Astrocyte (in vitro differentiated cells and primary cell): ENCODE data around the gene PTPN3. TPM values are rescaled to one million over a fixed set of nuclear protein-coding genes. Genes with fewer than 3 reads are reported as not detected.

ENCODE experiments used
- DNase-seq: peaks from one replicate; pipeline ENCODE4 v3.0.0-alpha.2; 2010; ENCODE audit warnings: low read depth
- FAIRE-seq: peaks from 2 replicates; lab custom pipeline; 2011; peaks lifted over from hg19 to GRCh38; lab: Jason Lieb, UNC
- H2AFZ ChIP-seq: 2 replicates; pipeline ENCODE4 v1.6.0; 2012; ENCODE audit warnings: low read depth, low read length, inconsistent platforms
- H3K27ac ChIP-seq: 2 replicates; pipeline ENCODE4 v1.5.1; 2011; ENCODE audit warnings: low read depth, low read length, inconsistent platforms
- H3K27me3 ChIP-seq: 2 replicates; pipeline ENCODE4 v1.6.0; 2011; ENCODE audit warnings: low read length, inconsistent platforms; ENCODE audit not compliant: insufficient read depth
- H3K36me3 ChIP-seq: 2 replicates; pipeline ENCODE4 v1.5.1; 2011; ENCODE audit warnings: low read length, inconsistent platforms; ENCODE audit not compliant: insufficient read depth
- H3K4me1 ChIP-seq: 2 replicates; pipeline ENCODE4 v1.5.1; 2011; ENCODE audit warnings: low read length, inconsistent platforms; ENCODE audit not compliant: insufficient read depth
- H3K4me2 ChIP-seq: 2 replicates; pipeline ENCODE4 v1.6.0; 2012; ENCODE audit warnings: low read length, inconsistent platforms
- H3K4me3 ChIP-seq: 2 replicates; pipeline ENCODE4 v1.5.1; 2011; ENCODE audit warnings: low read depth, mild to moderate bottlenecking, low read length, inconsistent platforms; ENCODE audit not compliant: insufficient read depth
- H3K79me2 ChIP-seq: 2 replicates; pipeline ENCODE4 v1.6.0; 2012; ENCODE audit warnings: mild to moderate bottlenecking, low read length, inconsistent platforms; ENCODE audit not compliant: insufficient read depth
- H3K9ac ChIP-seq: 2 replicates; pipeline ENCODE4 v1.6.0; 2012; ENCODE audit warnings: mild to moderate bottlenecking, low read length, inconsistent platforms
- H3K9me3 ChIP-seq: 2 replicates; pipeline ENCODE4 v1.5.1; 2012; ENCODE audit warnings: low read depth, mild to moderate bottlenecking, low read length, inconsistent platforms; ENCODE audit not compliant: insufficient read depth
- H4K20me1 ChIP-seq: 2 replicates; pipeline ENCODE4 v1.6.0; 2012; ENCODE audit warnings: low read length, inconsistent platforms; ENCODE audit not compliant: insufficient read depth
- H3K27ac Mint-ChIP-seq: one replicate; pipeline ENCODE4 v1.8.0; 2021; ENCODE audit warnings: mild to moderate bottlenecking, mixed read lengths; ENCODE audit not compliant: unreplicated experiment
- H3K27me3 Mint-ChIP-seq: one replicate; pipeline ENCODE4 v1.8.0; 2021; ENCODE audit warnings: low read depth, mixed read lengths; ENCODE audit not compliant: unreplicated experiment
- H3K36me3 Mint-ChIP-seq: one replicate; pipeline ENCODE4 v1.8.0; 2021; ENCODE audit warnings: low read depth, mixed read lengths; ENCODE audit not compliant: unreplicated experiment
- H3K4me1 Mint-ChIP-seq: one replicate; pipeline ENCODE4 v1.8.0; 2021; ENCODE audit warnings: low read depth, mixed read lengths; ENCODE audit not compliant: unreplicated experiment
- H3K4me3 Mint-ChIP-seq: one replicate; pipeline ENCODE4 v1.8.0; 2021; ENCODE audit warnings: mild to moderate bottlenecking, moderate library complexity, mixed read lengths; ENCODE audit not compliant: unreplicated experiment
- H3K9me3 Mint-ChIP-seq: one replicate; pipeline ENCODE4 v1.8.0; 2021; ENCODE audit warnings: mild to moderate bottlenecking, mixed read lengths; ENCODE audit not compliant: unreplicated experiment
- CTCF ChIP-seq: IDR thresholded peaks from 2 replicates; pipeline ENCODE4 v1.5.1; 2011; ENCODE audit warnings: low read depth, mild to moderate bottlenecking, inconsistent platforms, low read length, moderate library complexity; ENCODE audit not compliant: insufficient read depth
- EZH2 ChIP-seq: IDR thresholded peaks from 2 replicates; pipeline ENCODE4 v1.6.1; 2012; ENCODE audit warnings: mild to moderate bottlenecking, low read length, inconsistent platforms; ENCODE audit not compliant: insufficient read depth
- total RNA-seq: library from RNA; stranded (reverse); gene quantifications from 2 replicates; pipeline ENCODE4 v1.2.1, GENCODE V29; 2021

The PTPN3 gene
- total RNA-seq, 1 donor from 2014 or later = 1.1 TPM

GRCh38 chr9:109427886-109428285 is 70.2 kb downstream of the PTPN3 start:
- FAIRE-seq = no peak
- Histone ChIP-seq H3K27me3 (no peaks in the 10 kb centered on the region), H3K9me3 (no peaks in the 10 kb centered on the region), H3K9ac (no peak overlapping the region), H3K4me3 (no peak overlapping the region), H4K20me1 (no peaks in the 10 kb centered on the region), H3K27ac (no peak overlapping the region), H2AFZ (no peak overlapping the region), H3K36me3 (no peaks in the 10 kb centered on the region), H3K79me2 (no peaks in the 10 kb centered on the region), H3K4me2 (no peak overlapping the region), H3K4me1 (no peaks in the 10 kb centered on the region)
- Mint-ChIP-seq H3K27ac (no peak overlapping the region), H3K27me3 (peaks cover 12% of the 10 kb centered on the region), H3K36me3 (no peaks in the 10 kb centered on the region), H3K4me3 (no peak overlapping the region), H3K4me1 (no peaks in the 10 kb centered on the region), H3K9me3 (no peaks in the 10 kb centered on the region)
- TF ChIP-seq CTCF (no peak), EZH2 (no peak)
- DNase-seq = no peak

- Histone ChIP-seq H3K79me2 (no peaks in the 10 kb centered on the region), H3K4me1 (no peaks in the 10 kb centered on the region), H3K4me2 (no peak overlapping the region), H4K20me1 (no peaks in the 10 kb centered on the region), H3K36me3 (no peaks in the 10 kb centered on the region), H3K4me3 (no peak overlapping the region), H2AFZ (no peak overlapping the region), H3K9ac (no peak overlapping the region), H3K27ac (no peak overlapping the region), H3K9me3 (no peaks in the 10 kb centered on the region), H3K27me3 (no peaks in the 10 kb centered on the region)
- no peaks in the 10 kb centered on the region for H3K36me3 Mint-ChIP-seq
- peaks cover 12% of the 10 kb centered on the region for H3K27me3 Mint-ChIP-seq
- no peak for TF ChIP-seq CTCF
- TF ChIP-seq EZH2 = no peak
- no peaks in the 10 kb centered on the region for H3K9me3 Mint-ChIP-seq
- DNase-seq (no peak), FAIRE-seq (no peak)
- no peak overlapping the region for H3K4me3 Mint-ChIP-seq
- H3K27ac Mint-ChIP-seq = no peak overlapping the region
- no peaks in the 10 kb centered on the region for H3K4me1 Mint-ChIP-seq
These were observed 71.3 kb downstream of the PTPN3 start for GRCh38 chr9:109426626-109427402.

GRCh38 chr9:109424618-109425017 is 73.5 kb downstream of the PTPN3 start:
- no peak for TF ChIP-seq EZH2
- no peak for TF ChIP-seq CTCF

More at GRCh38 chr9:109424618-109425017, 73.5 kb downstream of the PTPN3 start:
- Histone ChIP-seq H3K4me3 (no peak overlapping the region), H4K20me1 (no peaks in the 10 kb centered on the region), H3K9ac (no peak overlapping the region), H3K27me3 (no peaks in the 10 kb centered on the region), H3K79me2 (no peaks in the 10 kb centered on the region), H3K36me3 (no peaks in the 10 kb centered on the region), H3K27ac (no peak overlapping the region), H3K9me3 (no peaks in the 10 kb centered on the region), H2AFZ (no peak overlapping the region), H3K4me2 (no peak overlapping the region), H3K4me1 (no peaks in the 10 kb centered on the region)
- Mint-ChIP-seq H3K36me3 (no peaks in the 10 kb centered on the region), H3K27me3 (peaks cover 10% of the 10 kb centered on the region), H3K27ac (no peak overlapping the region), H3K9me3 (no peaks in the 10 kb centered on the region), H3K4me3 (no peak overlapping the region), H3K4me1 (no peaks in the 10 kb centered on the region)
- FAIRE-seq = no peak
- no peak for DNase-seq
